WERI-Rb-1 (cell line): ENCODE measurements around the gene KLHL40.

Experiments used
- DNase-seq: peaks from one replicate; pipeline ENCODE4 v3.0.0-alpha.2; 2020
- H3K27ac ChIP-seq: fragments of 250-450 bp; sonication (Bioruptor Pico); 2 replicates; pipeline ENCODE4 v1.5.1; 2020; ENCODE audit warnings: mild to moderate bottlenecking, moderate library complexity
- H3K27me3 ChIP-seq: fragments of 250-450 bp; sonication (Bioruptor Pico); 2 replicates; pipeline ENCODE4 v1.5.1; 2021; ENCODE audit warnings: mild to moderate bottlenecking, low read depth, moderate library complexity; ENCODE audit not compliant: insufficient read depth, severe bottlenecking
- H3K36me3 ChIP-seq: fragments of 250-450 bp; sonication (Bioruptor Pico); 2 replicates; pipeline ENCODE4 v1.5.1; 2020; ENCODE audit warnings: mild to moderate bottlenecking, moderate library complexity
- H3K4me3 ChIP-seq: 2 replicates; pipeline ENCODE4 v1.5.1; 2011; ENCODE audit warnings: low read depth, mild to moderate bottlenecking, control low read depth, low read length
- H3K9me3 ChIP-seq: fragments of 250-450 bp; sonication (Bioruptor Pico); 2 replicates; pipeline ENCODE4 v1.5.1; 2021; ENCODE audit warnings: mild to moderate bottlenecking, moderate library complexity; ENCODE audit not compliant: severe bottlenecking
- TF ChIP-seq, protein P1 (sequence below): IDR thresholded peaks from 2 replicates; pipeline ENCODE4 v1.5.1; 2011; ENCODE audit warnings: low read depth, mild to moderate bottlenecking, control low read depth, inconsistent platforms, low read length

Gene KLHL40

DNA sequence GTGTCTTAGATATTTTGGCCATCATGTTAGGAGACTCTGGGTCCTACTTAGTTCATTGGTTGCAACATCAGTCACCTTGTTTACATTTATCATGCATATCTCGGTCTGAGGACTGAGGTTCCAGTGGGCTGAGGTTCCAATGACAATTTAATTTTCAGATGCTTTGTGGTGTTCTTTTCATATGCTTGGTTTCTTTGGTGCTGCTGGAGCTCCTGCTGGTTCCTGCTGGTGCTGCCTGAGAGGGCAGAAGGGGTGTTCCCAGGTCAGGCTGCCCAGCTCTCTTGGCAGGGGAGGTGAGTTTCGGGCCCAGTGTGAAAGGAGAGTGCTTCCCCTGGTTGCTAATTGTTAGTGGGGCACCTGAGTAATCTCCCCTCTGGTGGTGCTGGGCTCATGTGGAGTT, 6.9 kb upstream of the KLHL40 start:
- DNase-seq = no peak
- H3K27me3 ChIP-seq = no peaks in the 10 kb centered on the region
- H3K27ac ChIP-seq = no peak overlapping the region
- no peak overlapping the region for H3K4me3 ChIP-seq
- TF ChIP-seq, protein P1, sequence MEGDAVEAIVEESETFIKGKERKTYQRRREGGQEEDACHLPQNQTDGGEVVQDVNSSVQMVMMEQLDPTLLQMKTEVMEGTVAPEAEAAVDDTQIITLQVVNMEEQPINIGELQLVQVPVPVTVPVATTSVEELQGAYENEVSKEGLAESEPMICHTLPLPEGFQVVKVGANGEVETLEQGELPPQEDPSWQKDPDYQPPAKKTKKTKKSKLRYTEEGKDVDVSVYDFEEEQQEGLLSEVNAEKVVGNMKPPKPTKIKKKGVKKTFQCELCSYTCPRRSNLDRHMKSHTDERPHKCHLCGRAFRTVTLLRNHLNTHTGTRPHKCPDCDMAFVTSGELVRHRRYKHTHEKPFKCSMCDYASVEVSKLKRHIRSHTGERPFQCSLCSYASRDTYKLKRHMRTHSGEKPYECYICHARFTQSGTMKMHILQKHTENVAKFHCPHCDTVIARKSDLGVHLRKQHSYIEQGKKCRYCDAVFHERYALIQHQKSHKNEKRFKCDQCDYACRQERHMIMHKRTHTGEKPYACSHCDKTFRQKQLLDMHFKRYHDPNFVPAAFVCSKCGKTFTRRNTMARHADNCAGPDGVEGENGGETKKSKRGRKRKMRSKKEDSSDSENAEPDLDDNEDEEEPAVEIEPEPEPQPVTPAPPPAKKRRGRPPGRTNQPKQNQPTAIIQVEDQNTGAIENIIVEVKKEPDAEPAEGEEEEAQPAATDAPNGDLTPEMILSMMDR = no peak
- no peaks in the 10 kb centered on the region for H3K36me3 ChIP-seq
- H3K9me3 ChIP-seq = peaks cover 4% of the 10 kb centered on the region

DNA sequence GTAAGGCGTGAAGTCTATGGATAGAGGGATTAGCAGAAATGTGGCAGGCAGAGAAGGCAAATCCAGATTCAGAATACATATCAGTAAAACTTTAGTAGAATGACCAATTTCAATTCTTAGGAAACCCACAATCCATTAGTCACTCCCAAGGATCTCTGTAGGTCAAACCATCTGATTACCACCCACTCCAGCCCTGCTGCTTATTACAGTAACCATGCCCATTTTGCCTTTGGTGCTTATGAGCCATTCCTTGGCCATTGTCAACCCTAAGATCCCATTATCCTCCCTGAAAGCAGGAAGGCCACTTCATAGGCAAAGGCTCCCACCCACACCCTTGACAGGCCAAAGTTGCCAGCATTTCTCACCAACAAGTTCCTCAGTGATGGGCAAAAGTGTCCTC, 5.1 kb upstream of the KLHL40 start:
- Histone ChIP-seq H3K36me3 (no peaks in the 10 kb centered on the region), H3K27me3 (no peaks in the 10 kb centered on the region), H3K9me3 (peaks cover 4% of the 10 kb centered on the region), H3K4me3 (no peak overlapping the region), H3K27ac (no peak overlapping the region)
- DNase-seq = no peak
- TF ChIP-seq, protein P1 = no peak

DNA sequence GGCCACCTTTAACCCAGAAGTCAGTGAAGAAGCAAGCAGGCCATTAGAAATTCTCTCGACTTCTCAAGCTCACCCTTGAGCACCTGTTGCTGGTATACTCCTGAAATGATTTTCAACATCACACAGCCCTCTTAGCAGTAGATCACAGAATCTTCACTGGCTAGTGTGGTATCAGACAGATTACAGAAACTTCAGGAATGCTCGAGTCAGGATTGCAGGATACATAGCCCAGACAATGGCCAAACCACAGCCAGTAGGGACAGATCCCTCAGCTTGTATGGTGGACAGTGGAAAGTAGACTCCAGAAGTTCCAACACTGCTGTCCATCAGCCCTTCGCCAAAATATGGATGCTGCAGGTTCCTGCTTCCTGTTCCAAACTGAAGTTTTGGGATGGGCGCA, 4.5 kb upstream of the KLHL40 start:
- Histone ChIP-seq H3K4me3 (no peak overlapping the region), H3K27ac (no peak overlapping the region), H3K9me3 (peaks cover 3% of the 10 kb centered on the region), H3K27me3 (no peaks in the 10 kb centered on the region), H3K36me3 (no peaks in the 10 kb centered on the region)
- TF ChIP-seq, protein P1 = no peak
- DNase-seq = no peak

DNA sequence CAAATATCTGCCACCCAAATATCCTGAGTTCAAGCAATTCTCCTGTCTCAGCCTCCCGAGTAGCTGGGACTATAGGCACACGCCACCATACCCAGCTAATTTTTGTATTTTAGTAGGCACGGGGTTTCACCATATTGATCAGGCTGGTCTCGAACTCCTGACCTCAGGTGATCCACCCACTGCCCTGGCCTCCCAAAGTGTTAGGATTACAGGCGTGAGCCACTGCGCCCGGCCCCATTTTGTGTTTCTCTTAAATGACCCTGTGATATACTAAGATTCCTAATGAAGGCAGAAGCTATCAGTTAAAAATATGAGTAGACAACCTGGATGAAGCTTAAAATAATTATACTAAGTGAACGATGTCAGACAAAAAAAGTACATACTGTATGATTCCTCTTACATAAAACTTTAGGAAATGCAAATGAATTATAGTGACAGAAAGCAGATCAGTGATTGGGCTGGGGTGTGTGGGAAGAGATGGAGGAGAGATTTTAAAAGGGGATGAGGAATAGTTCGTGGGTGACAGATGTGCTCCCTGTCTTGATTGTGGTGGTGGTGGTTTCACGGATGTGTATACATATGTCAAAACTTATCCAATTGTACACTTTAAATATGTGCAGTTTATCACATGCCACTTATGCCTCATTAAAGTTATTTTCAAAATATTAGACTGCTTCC, 3.8 kb upstream of the KLHL40 start:
- H3K27ac ChIP-seq = no peak overlapping the region
- H3K36me3 ChIP-seq = no peaks in the 10 kb centered on the region
- DNase-seq = no peak
- no peaks in the 10 kb centered on the region for H3K9me3 ChIP-seq
- H3K4me3 ChIP-seq = no peak overlapping the region
- TF ChIP-seq, protein P1 = no peak
- no peaks in the 10 kb centered on the region for H3K27me3 ChIP-seq

DNA sequence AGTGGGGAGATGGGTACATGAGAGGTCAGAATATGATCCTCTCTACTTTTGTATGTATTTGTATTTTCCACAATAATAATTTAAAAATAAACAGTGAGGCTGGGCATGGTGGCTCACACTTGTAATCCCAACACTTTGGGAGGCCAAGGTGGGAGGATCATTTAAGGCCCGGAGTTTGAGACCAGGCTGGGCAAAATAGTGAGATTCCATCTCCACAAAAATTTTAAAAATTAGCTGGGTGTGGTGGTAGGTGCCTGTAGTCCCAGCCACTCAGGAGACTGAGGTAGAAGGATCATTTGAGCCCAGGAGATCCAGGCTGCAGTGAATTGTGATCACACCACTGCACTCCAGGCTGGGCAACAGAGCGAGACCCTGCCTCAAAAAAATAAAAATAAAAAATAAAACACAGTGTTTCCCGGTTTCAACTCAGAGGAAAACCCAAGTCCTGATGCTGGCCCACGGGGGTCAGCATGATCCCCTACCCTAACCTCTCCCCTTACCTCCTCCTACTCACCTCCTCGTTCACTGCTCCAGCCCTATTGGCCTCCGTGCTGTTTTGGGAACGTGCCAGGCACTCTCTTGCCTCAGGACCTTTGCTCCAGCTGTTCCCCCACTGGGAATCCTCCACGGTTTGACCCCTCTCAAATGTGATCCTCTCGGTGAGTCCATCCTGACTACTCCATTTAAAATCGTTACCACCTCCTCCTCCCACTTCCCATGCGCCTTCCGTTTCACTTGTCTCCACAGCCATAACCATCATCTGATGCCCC, 2.9 kb upstream of the KLHL40 start:
- peak; percentile 2 for DNase-seq
- H3K27me3 ChIP-seq = no peaks in the 10 kb centered on the region
- TF ChIP-seq, protein P1 = no peak
- no peak overlapping the region for H3K27ac ChIP-seq
- no peaks in the 10 kb centered on the region for H3K36me3 ChIP-seq
- H3K4me3 ChIP-seq = no peak overlapping the region
- no peaks in the 10 kb centered on the region for H3K9me3 ChIP-seq
